ENCODE data around the gene P2RX2.

DNA sequence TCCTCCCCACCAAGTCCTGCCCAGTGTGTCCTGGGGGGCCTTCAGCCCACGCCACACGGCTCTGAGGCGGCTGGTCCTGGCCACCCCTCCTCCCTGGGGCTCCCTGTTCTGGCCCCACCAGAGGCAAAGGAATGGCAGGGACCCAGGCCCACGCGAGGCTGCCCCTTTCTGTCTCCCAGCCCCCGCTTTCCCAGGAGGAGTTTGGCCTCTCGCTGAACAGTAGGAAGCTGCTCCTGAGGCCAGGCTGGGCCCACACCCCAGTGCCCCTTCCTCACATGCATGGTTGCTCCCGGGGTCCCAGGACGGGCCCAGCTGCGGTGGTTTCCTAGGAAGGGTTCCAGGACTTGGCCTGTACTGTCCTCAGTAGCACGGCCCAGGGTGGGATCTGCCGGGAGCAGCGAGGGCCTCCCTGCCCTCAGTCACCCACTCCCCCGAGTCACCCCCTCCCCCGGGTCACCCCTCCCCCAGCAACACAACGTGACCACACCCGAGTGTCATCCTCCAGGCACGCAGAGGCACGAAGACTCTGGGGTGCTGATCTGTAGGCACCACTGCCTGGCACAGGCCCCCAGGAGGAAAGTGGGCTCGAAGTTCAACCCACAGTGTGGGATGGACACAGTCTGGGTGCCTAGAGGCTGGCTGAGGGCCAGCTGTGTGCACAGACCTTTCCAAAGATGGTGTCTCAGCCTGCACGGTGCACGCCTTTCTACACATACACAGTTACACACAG is 41.2 kb upstream of the P2RX2 start:
- TF ChIP-seq, protein P1, sequence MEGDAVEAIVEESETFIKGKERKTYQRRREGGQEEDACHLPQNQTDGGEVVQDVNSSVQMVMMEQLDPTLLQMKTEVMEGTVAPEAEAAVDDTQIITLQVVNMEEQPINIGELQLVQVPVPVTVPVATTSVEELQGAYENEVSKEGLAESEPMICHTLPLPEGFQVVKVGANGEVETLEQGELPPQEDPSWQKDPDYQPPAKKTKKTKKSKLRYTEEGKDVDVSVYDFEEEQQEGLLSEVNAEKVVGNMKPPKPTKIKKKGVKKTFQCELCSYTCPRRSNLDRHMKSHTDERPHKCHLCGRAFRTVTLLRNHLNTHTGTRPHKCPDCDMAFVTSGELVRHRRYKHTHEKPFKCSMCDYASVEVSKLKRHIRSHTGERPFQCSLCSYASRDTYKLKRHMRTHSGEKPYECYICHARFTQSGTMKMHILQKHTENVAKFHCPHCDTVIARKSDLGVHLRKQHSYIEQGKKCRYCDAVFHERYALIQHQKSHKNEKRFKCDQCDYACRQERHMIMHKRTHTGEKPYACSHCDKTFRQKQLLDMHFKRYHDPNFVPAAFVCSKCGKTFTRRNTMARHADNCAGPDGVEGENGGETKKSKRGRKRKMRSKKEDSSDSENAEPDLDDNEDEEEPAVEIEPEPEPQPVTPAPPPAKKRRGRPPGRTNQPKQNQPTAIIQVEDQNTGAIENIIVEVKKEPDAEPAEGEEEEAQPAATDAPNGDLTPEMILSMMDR (conservative IDR thresholded peaks at IDR 0.05; ENCODE audit: low read length) = no peak
- TF ChIP-seq EZH2phosphoT487 (IDR thresholded peaks at IDR 0.05; ENCODE audit: borderline replicate concordance, low read depth, low read length) = no peak

All from OCI-LY7 (cell line).